Kidney glomerular epithelial cell (primary cell): ENCODE data around the gene LIMCH1.

Experiments
- DNase-seq: peaks from one replicate; lab custom pipeline; 2025; lab: John Stamatoyannopoulos, UW

The LIMCH1 gene

GRCh38 chr4:41602886-41603498 is 65.0 kb downstream of the LIMCH1 start:
- DNase-seq = no peak

- no peak for DNase-seq
These were observed 71.9 kb downstream of the LIMCH1 start for GRCh38 chr4:41609851-41610250.

GRCh38 chr4:41610474-41610873 is 72.5 kb downstream of the LIMCH1 start:
- DNase-seq = no peak

- no peak for DNase-seq
These were observed 73.3 kb downstream of the LIMCH1 start for GRCh38 chr4:41611124-41611838.

GRCh38 chr4:41611881-41612871 is 74.2 kb downstream of the LIMCH1 start:
- peak; percentile 51 for DNase-seq

GRCh38 chr4:41613386-41613785 is 75.4 kb downstream of the LIMCH1 start:
- DNase-seq = no peak

- DNase-seq = peak; percentile 3
These were observed 75.9 kb downstream of the LIMCH1 start for GRCh38 chr4:41613821-41614220.

GRCh38 chr4:41614519-41614918 is 76.6 kb downstream of the LIMCH1 start:
- no peak for DNase-seq

- no peak for DNase-seq
These were observed 81.2 kb downstream of the LIMCH1 start for GRCh38 chr4:41619161-41619560.

- DNase-seq = peak; percentile 25
These were observed 82.8 kb downstream of the LIMCH1 start for GRCh38 chr4:41620594-41621256.

- DNase-seq = no peak
These were observed 84.8 kb downstream of the LIMCH1 start for GRCh38 chr4:41622787-41623186.

- DNase-seq = no peak
These were observed 86.8 kb downstream of the LIMCH1 start for GRCh38 chr4:41624765-41625164.

GRCh38 chr4:41625531-41625930 is 87.6 kb downstream of the LIMCH1 start:
- DNase-seq = no peak

GRCh38 chr4:41628936-41629335 is 91.0 kb downstream of the LIMCH1 start:
- DNase-seq = no peak

- DNase-seq = no peak
These were observed 93.6 kb downstream of the LIMCH1 start for GRCh38 chr4:41631523-41631922.

- DNase-seq = no peak
These were observed 94.6 kb downstream of the LIMCH1 start for GRCh38 chr4:41632481-41633073.

GRCh38 chr4:41633321-41633720 is 95.4 kb downstream of the LIMCH1 start:
- no peak for DNase-seq

- no peak for DNase-seq
These were observed 97.5 kb downstream of the LIMCH1 start for GRCh38 chr4:41635441-41635840.

GRCh38 chr4:41638203-41638602 is 100.2 kb downstream of the LIMCH1 start:
- no peak for DNase-seq

- no peak for DNase-seq
These were observed 100.9 kb downstream of the LIMCH1 start for GRCh38 chr4:41638866-41639265.

GRCh38 chr4:41639291-41639690 is 101.3 kb downstream of the LIMCH1 start:
- DNase-seq = no peak

- no peak for DNase-seq
These were observed 102.9 kb downstream of the LIMCH1 start for GRCh38 chr4:41640906-41641305.
